Activated naive CD4-positive, alpha-beta T cell treated with Interleukin-2 at 50 U/mL for 16 hours (primary cell): ENCODE results near the gene NRAS.

Source experiments
- DNase-seq: peaks from one replicate; pipeline ENCODE4 v3.0.0-alpha.2; 2020

Gene NRAS

GRCh38 chr1:114723915-114724314 lies 7.3 kb upstream of the NRAS start:
- DNase-seq: no peak

- DNase-seq: no peak
These were observed 6.9 kb upstream of the NRAS start for GRCh38 chr1:114723457-114723856.

GRCh38 chr1:114720492-114720891 lies 3.9 kb upstream of the NRAS start:
- DNase-seq: no peak

GRCh38 chr1:114719424-114719787 lies 2.8 kb upstream of the NRAS start:
- no peak for DNase-seq

- DNase-seq: no peak
These were observed 2.3 kb upstream of the NRAS start for GRCh38 chr1:114718661-114719423.

- no peak for DNase-seq
These were observed 643 bp downstream of the NRAS start for GRCh38 chr1:114715952-114716303.

GRCh38 chr1:114712977-114713376 lies 3.6 kb downstream of the NRAS start:
- DNase-seq: no peak

GRCh38 chr1:114710360-114710759 lies 6.2 kb downstream of the NRAS start:
- DNase-seq: no peak

GRCh38 chr1:114707604-114708003 lies 9.0 kb downstream of the NRAS start:
- DNase-seq: no peak

GRCh38 chr1:114703242-114703641 lies 13.3 kb downstream of the NRAS start:
- no peak for DNase-seq

GRCh38 chr1:114702737-114703136 lies 13.8 kb downstream of the NRAS start:
- no peak for DNase-seq

GRCh38 chr1:114701931-114702330 lies 14.6 kb downstream of the NRAS start:
- no peak for DNase-seq

- no peak for DNase-seq
These were observed 16.5 kb downstream of the NRAS start for GRCh38 chr1:114700036-114700600.

GRCh38 chr1:114696810-114697209 lies 19.8 kb downstream of the NRAS start:
- DNase-seq: no peak

- no peak for DNase-seq
These were observed 21.0 kb downstream of the NRAS start, which contains the start of gene AMPD1 for GRCh38 chr1:114695430-114696058. AMPD1 (minus strand) TSS chr1:114695546; CDS start chr1:114695471, 75 bp downstream.

- DNase-seq: no peak
These were observed 21.8 kb downstream of the NRAS start for GRCh38 chr1:114694540-114695310.

GRCh38 chr1:114692947-114693346 lies 23.6 kb downstream of the NRAS start:
- no peak for DNase-seq

GRCh38 chr1:114691061-114691460 lies 25.5 kb downstream of the NRAS start:
- no peak for DNase-seq

GRCh38 chr1:114690148-114690547 lies 26.4 kb downstream of the NRAS start:
- DNase-seq: no peak

- DNase-seq: no peak
These were observed 28.0 kb downstream of the NRAS start for GRCh38 chr1:114688526-114688925.

- DNase-seq: no peak
These were observed 30.7 kb downstream of the NRAS start for GRCh38 chr1:114685851-114686250.

- DNase-seq: no peak
These were observed 38.9 kb downstream of the NRAS start for GRCh38 chr1:114677691-114678090.

- DNase-seq: no peak
These were observed 40.5 kb downstream of the NRAS start for GRCh38 chr1:114676115-114676514.

- no peak for DNase-seq
These were observed 44.7 kb downstream of the NRAS start for GRCh38 chr1:114671939-114672275.
